ENCODE results near the gene STARD3NL. TPM values are rescaled to one million over a fixed set of nuclear protein-coding genes. Genes with fewer than 3 reads are reported as not detected.
A peak's percentile ranks its signal among the peaks of the same experiment; 100 is the strongest.

STARD3NL gene
- total RNA-seq, 4 donors from 2014 or later, result 2.6 to 41.4 (median 28.6) TPM

- H3K27ac ChIP-seq, result peak overlapping the region in 1 of 4 donors; percentile 25
These were observed 44.5 kb downstream of the STARD3NL start for GRCh38 chr7:38222481-38223096.

GRCh38 chr7:38223306-38223705 lies 45.3 kb downstream of the STARD3NL start:
- Histone ChIP-seq H3K36me3 (peaks cover 0 to 29% (median 9%) of the 10 kb centered on the region in 4 donors), H3K27me3 (no peaks in the 10 kb centered on the region), H3K4me3 (no peak overlapping the region), H3K27ac (peak overlapping the region in 1 of 4 donors; percentile 25), H3K4me1 (no peaks in the 10 kb centered on the region), H3K9me3 (no peaks in the 10 kb centered on the region)
- in situ Hi-C loops (cut with MboI; ENCODE audit: low pct_ligation_motif_present in 1 of 4, low pct_unique_long_range_greater_than_20kb in 1 of 4, low sequenced_read_pairs in 3 of 4) (loop anchor here (5.0 to 25.0 kb wide), 3 partner anchors 116 to 311 kb away; partner anchors contain the start of genes SFRP4 (in 3 of the 4) and EPDR1 (in 2 of the 4)), intact Hi-C loops (cut with DNase I; ENCODE audit: low total_unique reads) (no loop called here)
- DNase-seq, result no peak
- WGBS, 2 donors (ENCODE audit: low coverage in 1 of 2), result 91 to 95% methylated on average over 2 of the region's 2 CpGs
- TF ChIP-seq, protein P1, sequence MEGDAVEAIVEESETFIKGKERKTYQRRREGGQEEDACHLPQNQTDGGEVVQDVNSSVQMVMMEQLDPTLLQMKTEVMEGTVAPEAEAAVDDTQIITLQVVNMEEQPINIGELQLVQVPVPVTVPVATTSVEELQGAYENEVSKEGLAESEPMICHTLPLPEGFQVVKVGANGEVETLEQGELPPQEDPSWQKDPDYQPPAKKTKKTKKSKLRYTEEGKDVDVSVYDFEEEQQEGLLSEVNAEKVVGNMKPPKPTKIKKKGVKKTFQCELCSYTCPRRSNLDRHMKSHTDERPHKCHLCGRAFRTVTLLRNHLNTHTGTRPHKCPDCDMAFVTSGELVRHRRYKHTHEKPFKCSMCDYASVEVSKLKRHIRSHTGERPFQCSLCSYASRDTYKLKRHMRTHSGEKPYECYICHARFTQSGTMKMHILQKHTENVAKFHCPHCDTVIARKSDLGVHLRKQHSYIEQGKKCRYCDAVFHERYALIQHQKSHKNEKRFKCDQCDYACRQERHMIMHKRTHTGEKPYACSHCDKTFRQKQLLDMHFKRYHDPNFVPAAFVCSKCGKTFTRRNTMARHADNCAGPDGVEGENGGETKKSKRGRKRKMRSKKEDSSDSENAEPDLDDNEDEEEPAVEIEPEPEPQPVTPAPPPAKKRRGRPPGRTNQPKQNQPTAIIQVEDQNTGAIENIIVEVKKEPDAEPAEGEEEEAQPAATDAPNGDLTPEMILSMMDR (IDR thresholded peaks at IDR 0.05), result no peak
- TF ChIP-seq EP300 (IDR thresholded peaks at IDR 0.05; ENCODE audit: low read depth) (no peak), POLR2A (IDR thresholded peaks at IDR 0.05) (no peak), POLR2AphosphoS5 (IDR thresholded peaks at IDR 0.05) (no peak)

More at GRCh38 chr7:38222481-38223096, 44.5 kb downstream of the STARD3NL start:
- Histone ChIP-seq H3K36me3 (peaks cover 0 to 31% (median 8%) of the 10 kb centered on the region in 4 donors), H3K27me3 (no peaks in the 10 kb centered on the region), H3K4me3 (no peak overlapping the region), H3K4me1 (no peaks in the 10 kb centered on the region), H3K9me3 (no peaks in the 10 kb centered on the region)
- WGBS, 2 donors (ENCODE audit: low coverage in 1 of 2), result 56 to 63% methylated on average over 5 of the region's 5 CpGs
- no peak for DNase-seq
- in situ Hi-C loops (cut with MboI; ENCODE audit: low pct_ligation_motif_present in 1 of 4, low pct_unique_long_range_greater_than_20kb in 1 of 4, low sequenced_read_pairs in 3 of 4), result loop anchor here (5.0 to 25.0 kb wide), 3 partner anchors 115 to 310 kb away; partner anchors contain the start of genes SFRP4 (in 3 of the 4) and EPDR1 (in 2 of the 4)
- intact Hi-C loops (cut with DNase I; ENCODE audit: low total_unique reads), result loop anchor here (1.0 kb wide), 1 partner anchor 116 kb away; no protein-coding TSS in a partner anchor
- no peak for TF ChIP-seq POLR2A (IDR thresholded peaks at IDR 0.05)
- TF ChIP-seq, protein P1 (IDR thresholded peaks at IDR 0.05), result peak; percentile 85 to 94 (median 91)

- Histone ChIP-seq H3K4me3 (no peak overlapping the region), H3K27ac (no peak overlapping the region), H3K36me3 (peaks cover 0 to 27% (median 9%) of the 10 kb centered on the region in 4 donors), H3K9me3 (no peaks in the 10 kb centered on the region), H3K27me3 (no peaks in the 10 kb centered on the region), H3K4me1 (no peaks in the 10 kb centered on the region)
- TF ChIP-seq POLR2AphosphoS5 (IDR thresholded peaks at IDR 0.05) (no peak), POLR2A (IDR thresholded peaks at IDR 0.05) (no peak), EP300 (IDR thresholded peaks at IDR 0.05; ENCODE audit: low read depth) (no peak)
- TF ChIP-seq, protein P1 (IDR thresholded peaks at IDR 0.05), result no peak
- in situ Hi-C loops (cut with MboI; ENCODE audit: low pct_ligation_motif_present in 1 of 4, low pct_unique_long_range_greater_than_20kb in 1 of 4, low sequenced_read_pairs in 3 of 4) (loop anchor here (5.0 to 25.0 kb wide), 3 partner anchors 117 to 312 kb away; partner anchors contain the start of genes SFRP4 (in 3 of the 4) and EPDR1 (in 2 of the 4)), intact Hi-C loops (cut with DNase I; ENCODE audit: low total_unique reads) (no loop called here)
- WGBS, 2 donors (ENCODE audit: low coverage in 1 of 2), result 77 to 81% methylated on average over 5 of the region's 5 CpGs
- no peak for DNase-seq
These were observed 46.3 kb downstream of the STARD3NL start for GRCh38 chr7:38224392-38224791.

DNA sequence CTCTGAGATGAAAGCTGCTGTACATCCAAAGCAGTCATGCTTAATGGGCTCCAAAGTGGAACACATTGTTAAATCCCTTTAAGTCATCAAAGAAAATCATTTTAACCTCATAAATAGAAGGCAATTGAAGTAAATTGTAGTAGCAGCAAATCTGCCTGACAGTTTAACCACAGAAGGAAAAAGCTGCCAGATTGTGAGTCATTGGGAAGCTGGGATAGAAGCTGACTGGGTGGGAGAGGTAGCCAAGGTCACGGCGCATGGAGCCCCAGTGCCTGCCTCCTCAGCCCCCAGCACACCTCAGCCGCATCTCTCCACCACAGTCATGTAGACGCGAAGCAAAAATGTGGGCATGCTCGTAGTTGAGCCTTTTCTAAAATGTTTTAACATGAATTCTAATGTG lies 51.3 kb downstream of the STARD3NL start:
- Histone ChIP-seq H3K36me3 (peaks cover 0 to 22% (median 5%) of the 10 kb centered on the region in 4 donors), H3K27ac (no peak overlapping the region)

More for the DNA sequence above, 51.3 kb downstream of the STARD3NL start:
- Histone ChIP-seq H3K4me3 (no peak overlapping the region), H3K9me3 (no peaks in the 10 kb centered on the region), H3K27me3 (no peaks in the 10 kb centered on the region), H3K4me1 (no peaks in the 10 kb centered on the region)
- no peak for DNase-seq
- in situ Hi-C loops (cut with MboI; ENCODE audit: low pct_ligation_motif_present in 1 of 4, low pct_unique_long_range_greater_than_20kb in 1 of 4, low sequenced_read_pairs in 3 of 4), result loop anchor here in 1 of 4 donors (10.0 kb wide), 1 partner anchor 315 kb away; the partner anchor contains the start of gene SFRP4
- WGBS, 2 donors (ENCODE audit: low coverage in 1 of 2), result 93 to 94% methylated on average over 3 to 6 of the region's 6 CpGs
- intact Hi-C loops (cut with DNase I; ENCODE audit: low total_unique reads), result no loop called here
- no peak for TF ChIP-seq POLR2A (IDR thresholded peaks at IDR 0.05)
- TF ChIP-seq, protein P1 (IDR thresholded peaks at IDR 0.05), result no peak

All from transverse colon (tissue), 4 donors.